ENCODE measurements around the gene PPCDC.

Gene PPCDC

GRCh38 chr15:75019916-75020315 lies 3.5 kb upstream of the PPCDC start:
- DNase-seq, result no peak

- no peak for DNase-seq
Measured at GRCh38 chr15:75021341-75021740, 2.0 kb upstream of the PPCDC start.

- no peak for DNase-seq
Measured at GRCh38 chr15:75022783-75023180, 608 bp upstream of the PPCDC start.

- no peak for DNase-seq
Measured at GRCh38 chr15:75023872-75024636, 664 bp downstream of the PPCDC start.

- DNase-seq, result no peak
Measured at GRCh38 chr15:75025107-75025506, 1.7 kb downstream of the PPCDC start.

- no peak for DNase-seq
Measured at GRCh38 chr15:75025548-75026260, 2.3 kb downstream of the PPCDC start.

- DNase-seq, result no peak
Measured at GRCh38 chr15:75027551-75027950, 4.2 kb downstream of the PPCDC start.

- no peak for DNase-seq
Measured at GRCh38 chr15:75028991-75029377, 5.6 kb downstream of the PPCDC start.

GRCh38 chr15:75029378-75030022 lies 6.1 kb downstream of the PPCDC start:
- peak; percentile 77 for DNase-seq

- DNase-seq, result no peak
Measured at GRCh38 chr15:75030023-75030413, 6.6 kb downstream of the PPCDC start.

- DNase-seq, result no peak
Measured at GRCh38 chr15:75030424-75030823, 7.0 kb downstream of the PPCDC start.

- DNase-seq, result no peak
Measured at GRCh38 chr15:75031848-75032247, 8.5 kb downstream of the PPCDC start.

GRCh38 chr15:75032395-75032794 lies 9.0 kb downstream of the PPCDC start:
- no peak for DNase-seq

- no peak for DNase-seq
Measured at GRCh38 chr15:75033809-75034208, 10.4 kb downstream of the PPCDC start.

GRCh38 chr15:75034615-75035014 lies 11.2 kb downstream of the PPCDC start:
- DNase-seq, result no peak

- DNase-seq, result no peak
Measured at GRCh38 chr15:75036212-75036616, 12.8 kb downstream of the PPCDC start.

GRCh38 chr15:75037685-75038084 lies 14.3 kb downstream of the PPCDC start:
- no peak for DNase-seq

GRCh38 chr15:75038231-75038630 lies 14.8 kb downstream of the PPCDC start:
- DNase-seq, result no peak

GRCh38 chr15:75042730-75043508 lies 19.5 kb downstream of the PPCDC start:
- DNase-seq, result peak; percentile 57

- DNase-seq, result no peak
Measured at GRCh38 chr15:75043509-75044257, 20.3 kb downstream of the PPCDC start.

- DNase-seq, result no peak
Measured at GRCh38 chr15:75044258-75044878, 21.0 kb downstream of the PPCDC start.

All from activated effector memory CD4-positive, alpha-beta T cell treated with Interleukin-2 at 50 U/mL for 16 hours (primary cell).